ENCODE data around the gene COL15A1.

The COL15A1 gene

DNA sequence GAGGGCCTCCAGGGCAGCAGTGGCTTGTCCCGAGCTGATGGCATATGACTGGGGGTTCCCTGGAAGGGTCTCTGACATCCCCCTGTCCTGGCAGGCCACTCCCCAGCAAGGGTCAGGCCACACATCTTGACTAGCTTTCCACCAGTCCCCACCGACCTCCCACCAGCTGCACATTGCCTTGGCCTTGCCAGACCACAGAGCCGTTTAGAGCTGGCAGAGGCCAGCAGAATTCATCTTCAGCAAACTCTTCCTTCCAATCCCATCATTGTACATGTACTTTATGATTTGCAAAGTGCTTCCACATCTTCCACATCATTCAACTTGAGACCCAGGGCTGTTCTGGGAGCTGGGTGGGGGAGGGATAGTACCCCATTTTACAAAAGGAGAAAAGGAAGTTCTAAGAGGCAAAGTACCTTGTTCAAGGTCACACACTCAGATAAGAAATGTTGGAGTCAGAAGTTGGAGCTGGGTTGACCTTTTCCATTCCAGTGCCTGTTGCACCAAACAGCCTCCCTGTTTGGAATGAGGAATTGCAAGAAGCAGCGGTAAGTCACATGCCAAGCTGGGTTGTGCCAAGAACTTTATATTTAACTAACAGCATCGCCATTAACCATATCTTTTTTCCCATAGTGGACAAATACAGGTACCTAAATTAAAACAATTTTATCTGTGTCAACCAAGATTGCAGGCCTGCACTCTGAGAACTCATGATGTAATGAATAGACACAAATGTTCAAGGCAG, 25.8 kb upstream of the COL15A1 start:
- FAIRE-seq: no peak

DNA sequence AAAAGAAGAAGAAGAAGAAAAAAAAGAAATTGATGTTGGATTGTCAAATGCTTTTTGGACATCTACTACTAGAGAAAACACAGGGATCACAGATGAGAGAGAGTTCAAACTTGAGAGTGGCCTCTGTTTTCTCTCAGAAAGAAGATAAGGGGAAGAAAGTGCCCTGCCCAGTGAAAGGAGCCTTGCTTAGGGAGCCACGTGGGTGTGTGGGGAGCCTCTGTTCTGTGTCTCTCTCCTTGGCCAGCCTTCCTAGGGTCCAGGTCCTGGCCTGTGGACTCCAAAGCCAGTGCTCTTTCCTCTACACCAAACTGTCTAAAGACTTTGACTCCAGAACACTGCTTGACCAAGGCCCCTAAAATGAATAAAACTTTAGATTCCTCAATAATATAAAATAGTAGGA, 22.0 kb upstream of the COL15A1 start:
- FAIRE-seq: no peak

DNA sequence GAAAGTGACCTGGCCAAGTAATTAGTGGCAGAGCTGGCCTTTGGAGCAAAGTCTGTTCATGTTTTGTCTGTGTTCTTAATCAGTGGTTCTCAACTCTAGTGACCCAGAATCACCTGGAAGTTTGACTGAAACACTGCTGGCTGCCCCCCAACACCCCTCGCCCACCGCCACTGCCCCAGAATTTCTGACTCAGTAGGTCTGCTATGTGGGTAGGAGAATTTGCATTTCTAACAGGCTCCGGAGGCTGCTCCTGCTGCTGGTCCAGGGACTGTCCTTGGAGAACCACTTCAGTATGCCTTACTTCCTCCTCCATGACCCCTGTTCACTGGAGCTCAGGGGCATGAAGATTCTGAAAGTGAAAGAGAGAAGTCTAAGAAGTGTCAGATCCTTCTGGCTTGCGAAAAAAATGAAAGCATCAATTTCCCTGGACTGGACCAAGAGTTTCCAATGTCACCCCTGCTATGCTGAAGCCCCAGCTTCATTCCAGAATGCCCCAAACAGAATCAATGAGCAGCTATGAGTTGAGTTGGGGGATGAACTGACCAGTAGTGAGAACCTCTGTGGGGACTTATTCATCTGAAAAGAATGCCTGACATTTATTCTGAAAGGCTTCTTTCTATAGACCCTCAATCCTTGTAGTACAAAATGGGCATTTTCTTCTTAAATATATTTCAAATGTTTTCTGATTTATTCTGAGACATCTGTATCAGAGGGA, 20.8 kb upstream of the COL15A1 start:
- FAIRE-seq: no peak

DNA sequence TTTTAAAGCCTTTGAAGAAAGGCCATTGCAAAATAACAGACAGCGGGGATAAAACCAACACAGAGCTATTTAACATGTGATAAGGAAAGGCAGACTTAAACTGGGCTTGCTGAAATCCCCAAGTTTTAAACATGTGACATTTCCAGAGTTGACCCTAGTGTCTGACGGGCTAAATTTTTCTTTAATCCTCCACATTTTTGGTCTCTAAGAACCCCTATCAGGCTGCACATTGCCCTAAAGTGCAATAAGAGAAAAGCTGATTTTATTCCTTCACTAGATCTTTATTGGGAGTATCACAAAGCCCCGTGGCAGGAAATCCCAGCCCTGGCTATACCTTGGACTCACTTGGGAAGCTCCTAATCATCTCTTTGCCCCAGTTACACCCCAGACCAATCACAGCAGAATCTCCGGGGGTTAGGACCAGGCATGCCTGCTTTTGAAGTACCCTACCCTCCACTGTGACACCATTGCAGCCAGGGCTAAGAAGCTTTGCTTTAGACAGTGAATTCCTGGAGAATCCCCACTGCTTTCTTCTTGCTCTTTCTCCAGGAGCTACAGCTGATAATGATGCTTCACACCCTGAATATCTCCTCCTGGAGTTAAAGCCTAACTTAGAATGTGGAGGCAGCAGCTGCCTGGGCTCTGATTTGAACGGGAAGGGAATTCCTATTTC, 20.1 kb upstream of the COL15A1 start:
- no peak for FAIRE-seq

DNA sequence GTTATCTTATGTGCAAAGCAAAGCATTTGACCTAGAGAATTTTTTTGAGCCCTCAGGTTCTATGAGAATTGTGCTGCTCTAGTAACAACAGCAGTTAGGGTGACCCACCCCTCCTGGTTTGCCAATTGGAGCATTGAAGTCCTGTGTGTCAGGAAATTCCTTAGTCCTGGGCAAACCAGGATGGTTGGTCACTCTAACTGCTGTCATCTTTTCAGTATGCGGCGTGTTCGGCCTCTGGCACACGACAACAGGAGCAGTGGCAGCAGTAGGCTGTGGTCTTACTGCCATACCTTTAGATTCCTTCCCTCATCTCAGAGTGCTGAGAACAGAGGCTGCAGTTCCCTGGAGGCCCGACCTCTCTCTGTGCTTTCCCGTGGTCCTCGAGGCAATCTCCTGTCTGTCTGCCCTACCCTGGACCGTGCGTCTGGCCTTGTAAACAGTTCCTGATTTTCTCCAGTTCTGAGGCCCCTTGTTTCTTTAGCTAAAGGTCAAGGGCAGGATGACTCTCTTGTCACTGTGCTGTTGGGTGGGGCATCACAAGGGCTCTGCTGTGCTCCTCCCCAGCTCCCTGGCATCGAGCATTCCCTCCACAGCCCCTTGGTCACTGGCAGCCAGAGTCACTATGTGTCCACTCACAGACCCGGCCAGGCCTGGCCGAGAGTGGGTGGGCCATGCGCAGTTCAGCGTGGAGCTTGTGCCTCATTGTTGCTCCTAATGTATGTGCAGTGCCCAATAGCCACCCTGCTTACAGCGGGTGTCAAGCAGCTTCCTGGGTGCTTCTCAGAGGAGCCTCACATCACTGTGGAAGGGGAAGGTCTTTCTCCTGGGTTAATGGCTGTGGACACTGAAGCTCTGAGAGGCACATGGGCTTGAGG, 18.5 kb upstream of the COL15A1 start:
- FAIRE-seq: no peak

DNA sequence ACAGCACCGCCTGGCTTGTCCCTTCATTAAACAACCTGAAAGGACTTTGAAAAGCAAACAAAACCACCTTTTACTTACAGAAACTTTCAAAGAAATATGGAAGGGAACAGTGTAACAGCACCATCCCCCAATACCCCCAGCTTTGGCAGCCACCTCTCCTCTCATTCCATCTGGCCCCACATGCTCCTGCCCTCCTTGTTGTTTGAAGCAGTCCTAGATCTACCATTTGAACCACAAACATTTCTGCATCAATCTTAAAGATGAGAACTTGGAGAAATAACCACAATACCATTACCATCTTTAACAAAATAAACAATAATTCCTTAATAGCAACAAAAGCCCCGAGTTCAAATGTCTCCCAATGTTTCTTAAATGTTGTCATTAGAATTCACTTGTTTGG, 17.8 kb upstream of the COL15A1 start:
- no peak for FAIRE-seq

DNA sequence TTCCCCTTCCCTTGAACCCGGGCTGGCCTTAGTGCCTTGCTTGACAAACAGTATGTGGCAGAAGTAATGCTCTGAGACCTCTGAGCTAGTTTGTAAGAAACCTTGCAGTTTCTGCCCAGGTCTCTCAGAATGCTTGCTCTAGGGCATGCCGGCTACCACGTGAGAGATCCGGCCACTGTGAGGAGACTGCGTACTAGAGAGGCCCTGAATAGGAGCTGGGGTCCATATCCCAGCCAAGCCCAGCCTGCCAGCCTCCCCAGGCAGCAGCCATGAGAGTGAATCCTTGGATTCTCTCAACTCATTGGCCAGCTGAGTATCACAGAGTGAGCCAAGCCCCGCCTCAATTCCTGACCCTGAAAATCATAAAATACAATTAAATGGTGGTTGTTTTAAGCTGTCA, 16.0 kb upstream of the COL15A1 start:
- FAIRE-seq: no peak

DNA sequence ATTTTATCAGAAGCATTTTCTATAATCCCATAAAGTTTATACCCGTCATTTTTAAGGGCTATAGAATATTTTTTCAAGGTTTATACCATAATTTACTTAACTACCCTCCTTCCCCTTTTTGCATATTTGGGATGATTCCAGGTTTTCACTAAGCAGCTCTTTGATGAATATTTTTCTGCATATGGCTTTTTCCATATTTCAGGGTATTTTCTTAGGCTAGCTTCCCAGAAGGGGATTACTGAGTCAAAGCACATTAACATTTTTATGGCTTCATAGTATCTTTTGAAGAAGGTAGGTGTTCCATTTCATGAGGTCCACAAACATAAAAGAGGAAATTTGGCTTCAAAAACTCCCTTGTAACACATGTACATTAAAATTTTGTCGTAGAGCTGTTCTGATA, 14.6 kb upstream of the COL15A1 start:
- no peak for FAIRE-seq

DNA sequence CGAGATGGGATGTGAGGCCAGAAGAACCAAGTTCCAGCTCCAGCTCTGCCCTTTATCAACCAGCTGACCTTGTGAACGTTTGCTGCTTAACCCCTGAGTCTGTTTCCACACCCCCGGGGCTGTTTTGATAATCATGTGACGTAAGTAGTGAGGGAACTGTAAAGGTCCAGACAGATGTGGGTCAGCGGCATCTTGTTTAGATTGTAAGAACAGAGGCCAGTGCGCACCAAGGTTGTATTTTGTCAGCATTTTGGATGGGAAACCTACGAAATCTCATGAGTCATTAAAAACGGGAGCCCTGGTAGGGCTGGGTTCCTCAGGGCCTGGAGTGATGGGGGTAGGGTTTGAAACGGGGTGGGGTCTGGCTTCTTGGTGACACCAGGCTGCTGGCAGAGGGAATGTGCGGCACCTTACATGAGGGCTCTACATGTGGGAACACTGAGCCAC, 13.8 kb upstream of the COL15A1 start:
- no peak for FAIRE-seq

DNA sequence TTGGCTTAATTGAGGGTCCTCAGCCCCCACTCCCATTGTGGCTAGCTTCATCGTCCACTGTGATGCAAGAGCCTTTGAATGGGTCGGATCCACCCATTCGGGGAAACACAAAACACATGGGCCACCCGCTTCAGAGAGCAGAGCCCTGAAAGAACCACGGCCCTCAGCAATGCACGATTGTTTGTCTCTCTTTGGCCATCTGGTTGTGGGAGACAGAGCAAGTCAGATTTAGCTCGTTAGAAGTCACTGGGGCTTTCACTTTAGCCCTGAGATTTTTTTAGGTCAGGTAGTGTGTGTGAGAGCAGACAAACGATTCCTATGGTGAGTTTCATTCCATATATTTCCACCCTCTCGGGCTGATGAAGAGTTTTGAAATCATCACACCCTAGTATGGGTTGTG, 12.9 kb upstream of the COL15A1 start:
- no peak for FAIRE-seq

DNA sequence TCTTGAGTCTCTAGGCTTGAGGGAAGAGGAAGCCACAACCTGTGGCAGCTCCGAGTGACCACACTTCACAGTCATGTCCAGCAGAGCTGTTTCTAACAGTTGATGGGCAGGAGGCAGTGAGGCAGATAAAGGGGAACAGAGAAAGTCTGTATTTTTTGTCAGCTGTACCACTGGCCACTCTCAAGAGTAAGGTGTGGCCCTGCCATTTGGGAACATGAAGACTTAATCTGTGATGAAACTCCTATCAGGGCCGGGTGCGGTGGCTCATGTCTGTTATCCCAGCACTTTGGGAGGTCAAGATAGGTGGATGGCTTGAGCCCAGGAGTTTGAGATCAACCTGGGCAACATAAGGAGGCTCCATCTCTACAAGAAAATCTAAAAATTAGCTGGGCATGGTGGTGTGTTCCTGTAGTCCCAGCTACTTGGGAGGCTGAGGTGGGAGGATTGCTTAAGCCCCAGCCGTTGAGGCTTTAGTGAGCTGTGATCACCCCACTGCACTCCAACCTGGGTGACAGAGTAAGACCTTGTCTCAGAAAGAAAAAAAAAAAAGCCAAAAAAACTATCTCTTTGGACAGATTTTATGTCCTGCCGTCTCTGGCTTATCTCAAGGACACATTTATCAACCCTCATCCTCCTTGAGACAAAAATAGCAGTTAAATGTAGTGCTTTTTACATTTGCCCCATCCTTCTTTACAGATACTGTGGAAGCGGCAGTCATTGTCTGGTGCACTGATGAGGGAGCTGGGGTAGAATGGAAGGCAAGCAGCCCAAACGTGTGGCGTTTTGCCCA, 11.9 kb upstream of the COL15A1 start:
- no peak for FAIRE-seq

DNA sequence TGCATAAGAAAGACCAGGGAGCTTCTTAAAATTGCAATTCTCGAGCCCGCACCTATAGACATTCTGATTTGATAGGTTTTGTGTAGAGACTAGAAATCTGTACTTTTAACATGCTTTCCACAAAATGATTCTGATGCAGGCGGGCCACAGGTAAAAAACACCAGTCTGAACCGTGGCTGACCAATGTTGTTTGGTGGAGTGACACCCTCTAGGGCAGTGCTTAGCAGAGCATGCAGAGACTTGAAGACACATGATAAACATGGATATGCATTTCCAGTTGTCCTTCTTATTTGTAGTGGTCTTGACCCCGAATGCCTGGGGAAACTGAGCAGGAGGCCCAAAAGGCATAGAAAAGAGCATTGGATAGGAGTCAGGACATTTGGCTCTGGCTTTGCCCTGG, 10.5 kb upstream of the COL15A1 start:
- FAIRE-seq: no peak

DNA sequence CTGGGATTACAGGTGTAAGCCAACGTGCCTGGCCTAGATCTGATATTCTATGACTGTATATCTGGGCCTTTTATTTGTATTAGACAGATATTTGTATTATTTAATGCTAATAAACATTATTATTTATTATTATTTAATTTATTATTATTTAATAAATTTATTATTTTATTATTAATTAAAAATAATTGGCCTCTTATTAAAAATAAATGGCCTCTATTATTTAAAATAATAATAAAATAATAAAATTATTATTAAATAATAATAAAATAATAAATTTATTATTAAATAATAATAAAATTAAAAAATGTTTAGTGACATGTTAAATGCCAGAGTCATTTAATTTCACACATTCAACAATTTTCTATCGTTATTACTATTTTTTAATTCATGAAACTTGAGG, 9.8 kb upstream of the COL15A1 start:
- FAIRE-seq: no peak

DNA sequence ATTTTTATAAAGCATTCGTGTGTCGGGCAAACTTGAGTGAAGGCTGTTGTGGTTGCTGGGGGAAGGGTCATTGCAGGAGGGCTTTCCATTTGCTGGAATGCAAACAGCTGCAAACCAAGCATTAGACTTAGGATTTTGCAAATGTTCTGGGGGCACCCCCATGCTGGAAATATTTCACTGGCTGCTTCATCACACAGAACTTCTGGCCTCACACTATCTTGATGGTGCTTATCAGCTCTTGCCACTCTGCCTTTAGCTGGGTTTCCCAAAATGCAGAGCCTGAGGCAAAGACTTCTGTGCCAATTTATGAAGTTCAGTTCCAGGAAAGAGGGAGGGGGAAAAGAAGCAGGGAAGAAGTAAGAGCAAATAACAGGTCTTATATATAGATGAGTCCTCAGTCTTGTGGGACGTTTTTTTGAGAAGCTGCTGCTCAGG, 8.6 kb upstream of the COL15A1 start:
- no peak for FAIRE-seq

DNA sequence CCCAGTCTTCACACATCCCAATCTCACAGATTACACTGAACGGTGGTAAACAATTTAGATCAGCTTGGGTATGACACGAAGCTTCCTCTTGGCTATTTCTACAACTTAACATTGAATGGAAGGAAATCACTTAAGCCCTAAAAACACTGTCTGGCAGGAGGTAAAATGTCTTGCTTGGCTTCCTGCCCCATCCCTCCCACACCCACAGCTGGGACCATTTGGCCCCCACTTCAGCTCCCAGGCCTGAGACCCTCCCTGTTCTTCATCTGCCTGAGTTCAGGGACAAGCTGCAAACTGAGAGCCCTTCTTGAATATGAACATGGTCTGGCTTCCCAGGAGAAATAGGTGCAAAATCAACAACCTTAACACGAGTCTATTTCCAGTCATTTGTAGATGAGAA, 3.4 kb upstream of the COL15A1 start:
- FAIRE-seq: no peak

DNA sequence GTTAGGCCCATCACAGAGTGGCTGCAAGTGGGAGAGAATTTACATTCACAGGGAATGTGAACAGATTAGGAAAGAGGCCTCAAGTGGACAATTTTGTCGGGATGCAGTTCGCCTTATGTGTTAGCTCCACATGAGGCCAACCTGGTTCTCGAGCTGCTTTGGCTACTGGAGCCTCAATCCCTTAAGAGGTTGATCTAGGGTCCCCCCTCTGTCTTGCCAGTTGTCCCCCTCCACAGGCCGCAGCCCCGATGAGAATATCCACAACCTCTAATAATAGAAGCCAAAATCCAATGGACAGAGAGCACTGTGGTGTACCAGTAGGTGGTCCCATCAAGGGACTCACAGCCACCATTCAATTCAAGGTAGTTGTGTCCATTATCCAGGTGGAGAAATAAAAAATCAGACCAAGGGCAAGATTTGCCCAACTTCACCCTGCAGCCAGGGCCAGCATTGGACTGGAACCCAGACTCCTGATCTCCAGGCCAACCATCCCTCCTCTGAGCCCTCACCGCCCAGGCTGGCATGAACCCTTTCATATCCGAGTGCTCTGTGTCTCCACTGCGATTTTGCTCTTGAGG, 1.7 kb upstream of the COL15A1 start:
- FAIRE-seq: no peak

DNA sequence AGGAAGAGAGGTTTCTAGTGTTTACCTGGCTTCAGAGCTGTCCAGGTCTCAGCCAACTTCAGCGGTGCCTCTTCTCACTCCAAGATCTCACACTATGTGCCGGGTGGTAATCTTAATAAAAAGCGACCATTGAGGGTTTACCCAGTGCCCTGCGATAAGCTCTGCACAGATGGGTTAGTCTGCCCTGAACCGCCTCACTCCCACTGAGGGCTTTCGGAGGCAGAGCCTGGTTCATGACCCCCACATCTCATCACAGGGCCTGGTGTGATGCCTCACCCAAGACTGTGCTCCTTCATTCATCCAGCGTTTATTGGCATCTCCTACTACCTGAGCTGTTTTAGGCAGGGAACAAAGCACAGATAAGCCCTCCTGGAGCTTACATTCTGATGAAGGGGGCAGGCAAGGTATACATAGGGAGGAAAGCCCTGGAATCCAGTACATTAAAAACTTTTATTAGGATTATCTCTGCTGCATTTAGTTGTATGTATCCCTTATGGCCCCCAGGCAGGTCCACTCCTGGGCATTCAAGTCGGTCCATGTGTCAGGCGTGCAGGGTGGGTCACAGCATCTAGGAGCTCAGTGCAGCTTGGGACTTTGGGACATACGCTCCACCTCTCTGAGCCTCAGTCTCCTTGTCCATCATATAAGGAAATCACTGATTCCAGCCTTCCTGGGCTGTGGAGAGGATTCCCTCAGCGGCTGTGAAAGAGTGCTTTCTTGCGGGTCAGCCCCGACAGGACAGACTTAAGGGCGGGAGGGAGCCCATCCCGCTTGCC, 613 bp upstream of the COL15A1 start:
- no peak for FAIRE-seq

DNA sequence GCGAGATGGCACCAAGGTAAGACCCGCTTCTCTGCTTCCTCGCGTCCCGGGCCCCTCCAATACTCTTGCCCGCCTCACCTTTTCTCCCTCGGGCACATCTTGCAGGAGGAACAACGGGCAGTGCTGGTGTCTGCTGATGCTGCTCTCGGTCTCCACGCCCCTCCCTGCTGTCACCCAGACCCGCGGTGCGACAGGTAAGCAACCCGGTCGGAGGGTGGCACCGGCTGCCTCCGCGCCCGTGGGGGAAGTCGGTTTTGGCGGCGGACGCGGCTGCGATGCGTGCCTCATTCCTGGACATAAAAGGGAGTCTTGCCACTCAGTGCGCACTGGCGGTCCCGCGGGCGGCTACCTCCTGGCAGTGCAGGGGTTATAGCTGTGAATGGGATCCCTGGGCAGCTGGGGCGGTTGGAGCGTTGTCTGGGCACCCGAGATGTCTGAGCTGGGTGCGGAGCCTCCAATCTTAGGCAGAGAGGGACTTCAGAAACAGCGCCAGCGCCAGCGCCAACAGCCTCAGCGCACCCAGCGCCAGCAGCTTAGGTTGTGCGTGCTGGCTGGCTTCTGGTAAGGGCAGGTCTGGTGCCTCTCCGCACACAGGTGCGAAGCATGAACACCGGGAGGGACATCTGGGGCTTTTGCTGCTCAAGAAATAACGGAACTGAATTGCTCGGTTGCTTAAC, 488 bp downstream of the COL15A1 start:
- FAIRE-seq: no peak

DNA sequence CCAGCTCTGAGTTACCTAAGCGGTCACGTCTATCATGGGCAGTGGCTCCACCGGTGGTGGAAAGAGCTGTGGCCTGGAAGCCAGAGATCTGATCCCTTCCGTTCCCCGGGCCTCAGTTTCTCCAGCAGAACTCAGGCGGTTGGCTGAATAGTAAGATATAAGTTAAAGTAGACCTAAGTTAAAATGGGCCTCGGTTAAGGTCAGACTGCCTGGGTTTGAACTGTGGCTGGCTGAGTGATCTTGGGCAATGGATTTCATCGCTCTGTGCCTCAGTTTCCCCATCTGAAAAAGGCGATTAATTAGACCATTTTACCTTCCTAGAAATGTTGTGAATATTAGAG, 997 bp downstream of the COL15A1 start:
- FAIRE-seq: no peak

DNA sequence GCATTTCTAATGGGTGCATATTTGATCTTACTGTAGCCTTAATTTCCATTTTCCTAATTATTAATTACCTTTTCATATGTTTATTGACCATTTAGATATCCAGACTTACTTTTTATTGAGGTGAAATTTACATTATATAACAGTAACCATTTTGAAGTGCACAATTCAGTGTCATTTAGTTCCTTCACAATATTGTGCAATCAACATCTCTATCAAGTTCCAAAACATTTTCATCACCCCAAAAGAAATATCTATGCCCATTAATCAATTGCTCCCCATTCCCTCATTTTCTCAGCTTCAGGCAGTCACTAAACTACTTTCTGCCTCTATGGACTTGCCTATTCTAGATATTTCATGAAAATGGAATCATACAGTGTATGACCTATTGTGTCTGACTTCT, 5.9 kb downstream of the COL15A1 start:
- no peak for FAIRE-seq

DNA sequence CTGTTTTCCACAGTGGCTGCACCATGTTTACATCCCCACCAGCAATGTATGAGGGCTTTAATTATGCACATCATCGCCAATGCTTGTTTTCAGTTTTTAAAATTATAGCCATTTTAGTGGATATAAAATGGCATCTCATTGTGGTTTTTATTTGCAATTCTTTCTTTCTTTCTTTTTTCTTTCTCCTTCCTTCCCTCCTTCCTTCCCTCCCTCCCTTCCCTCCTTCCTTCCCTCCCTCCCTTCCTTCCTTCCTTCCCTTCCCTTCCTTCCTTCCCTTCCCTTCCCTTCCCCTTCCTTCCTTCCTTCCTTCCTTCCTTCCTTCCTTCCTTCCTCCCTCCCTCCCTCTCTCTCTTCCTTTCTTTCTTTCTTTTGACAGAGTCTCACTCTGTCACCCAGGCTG, 6.6 kb downstream of the COL15A1 start:
- no peak for FAIRE-seq

Measured in islet of Langerhans (tissue), 1 donor.